Measurements from ENCODE around the gene CDH23. TPM values are rescaled to one million over a fixed set of nuclear protein-coding genes. Genes with fewer than 3 reads are reported as not detected.

Gene CDH23
- total RNA-seq, 4 donors from 2014 or later: 0.72 to 4.1 (median 2.2) TPM

DNA sequence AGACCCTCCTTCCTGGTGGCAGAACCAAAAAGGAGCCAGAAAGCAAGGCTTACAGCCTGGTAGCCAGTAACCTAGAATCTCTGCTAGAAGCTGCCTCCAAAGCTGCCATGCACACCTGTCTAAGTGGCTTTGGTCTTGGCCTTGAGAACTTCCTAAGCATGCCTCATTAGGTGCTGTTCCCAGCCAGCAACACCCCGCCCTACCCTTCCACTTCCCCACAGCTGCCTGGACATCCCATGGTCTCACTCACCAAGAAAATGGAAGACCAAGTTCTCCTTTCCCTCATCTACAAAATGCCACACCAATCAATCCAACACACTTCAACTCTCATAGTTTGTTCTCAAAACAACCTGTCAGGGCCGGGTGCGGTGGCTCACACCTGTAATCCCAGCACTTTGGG is 450.1 kb downstream of the CDH23 start:
- Histone ChIP-seq H3K4me1 (peaks cover 79% of the 10 kb centered on the region), H3K36me3 (no peaks in the 10 kb centered on the region), H3K9me3 (no peaks in the 10 kb centered on the region), H3K27ac (no peak overlapping the region), H3K4me3 (no peak overlapping the region), H3K27me3 (no peaks in the 10 kb centered on the region)
- DNase-seq (ENCODE audit: low spot score in 2 of 2): peak in 1 of 2 donors; percentile 50
- TF ChIP-seq CTCF (IDR thresholded peaks at IDR 0.05): no peak
- TF ChIP-seq EP300 (IDR thresholded peaks at IDR 0.05): no peak
- TF ChIP-seq POLR2AphosphoS5 (IDR thresholded peaks at IDR 0.05): no peak
- no peak for TF ChIP-seq POLR2A (IDR thresholded peaks at IDR 0.05)
- WGBS: 82% methylated on average over 3 of the region's 3 CpGs

DNA sequence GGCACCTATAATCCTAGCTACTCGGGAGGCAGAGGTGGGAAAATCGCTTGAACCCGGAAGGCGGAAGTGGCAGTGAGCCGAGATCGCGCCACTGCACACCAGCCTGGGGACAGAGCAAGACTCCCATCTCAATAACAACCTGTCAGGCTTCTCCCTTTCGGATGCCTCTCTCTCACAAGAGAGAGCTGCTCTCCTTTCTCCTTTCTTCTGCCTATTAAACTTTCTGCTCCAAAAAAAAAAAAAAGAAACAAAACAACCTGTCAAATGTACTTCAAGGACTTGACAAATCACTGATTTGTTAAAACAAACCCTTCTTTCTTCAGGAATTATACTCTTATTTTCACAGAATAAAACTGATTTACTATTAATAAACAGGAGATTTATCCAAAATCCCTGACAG is 450.7 kb downstream of the CDH23 start:
- H3K4me1 ChIP-seq: peaks cover 75% of the 10 kb centered on the region
- H3K9me3 ChIP-seq: no peaks in the 10 kb centered on the region
- no peaks in the 10 kb centered on the region for H3K27me3 ChIP-seq
- H3K27ac ChIP-seq: no peak overlapping the region
- H3K4me3 ChIP-seq: no peak overlapping the region
- WGBS: 93% methylated on average over 8 of the region's 8 CpGs
- TF ChIP-seq CTCF (IDR thresholded peaks at IDR 0.05) (no peak), EP300 (IDR thresholded peaks at IDR 0.05) (no peak), POLR2A (IDR thresholded peaks at IDR 0.05) (no peak), POLR2AphosphoS5 (IDR thresholded peaks at IDR 0.05) (no peak)
- DNase-seq (ENCODE audit: low spot score in 2 of 2): no peak
- no peaks in the 10 kb centered on the region for H3K36me3 ChIP-seq

- no peaks in the 10 kb centered on the region for H3K9me3 ChIP-seq
- peak overlapping the region; percentile 100 for H3K4me3 ChIP-seq
- H3K27me3 ChIP-seq: no peaks in the 10 kb centered on the region
- 81% methylated on average over 11 of the region's 11 CpGs for WGBS
- TF ChIP-seq CTCF (IDR thresholded peaks at IDR 0.05) (no peak), EP300 (IDR thresholded peaks at IDR 0.05) (no peak), POLR2A (IDR thresholded peaks at IDR 0.05) (no peak)
- H3K4me1 ChIP-seq: peaks cover 63% of the 10 kb centered on the region
- DNase-seq (ENCODE audit: low spot score in 2 of 2): peak in 1 of 2 donors; percentile 13
- H3K36me3 ChIP-seq: no peaks in the 10 kb centered on the region
- H3K27ac ChIP-seq: no peak overlapping the region
These were observed 451.9 kb downstream of the CDH23 start for GRCh38 chr10:71848325-71849275.

DNA sequence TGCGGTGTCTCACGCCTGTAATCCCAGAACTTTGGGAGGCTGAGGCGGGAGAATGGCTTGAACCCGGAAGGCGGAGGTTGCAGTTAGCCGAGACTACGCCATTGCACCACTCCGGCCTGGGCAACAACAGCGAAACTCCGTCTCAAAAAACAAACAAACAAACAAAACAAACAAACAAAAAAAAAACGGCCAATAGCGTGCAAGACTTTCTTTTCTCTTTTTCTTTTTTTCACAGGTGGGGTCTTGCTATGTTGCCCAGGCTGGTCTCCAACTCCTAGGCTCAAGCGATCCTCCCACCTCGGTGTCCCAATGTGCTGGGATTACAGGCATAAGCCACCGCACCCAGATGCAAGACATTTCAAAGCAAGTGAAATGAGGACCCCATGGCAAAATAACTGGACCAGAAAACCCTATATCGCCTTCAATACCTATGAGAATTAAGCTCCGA is 452.8 kb downstream of the CDH23 start:
- no peaks in the 10 kb centered on the region for H3K27me3 ChIP-seq
- no peak for DNase-seq (ENCODE audit: low spot score in 2 of 2)
- no peak for TF ChIP-seq POLR2A (IDR thresholded peaks at IDR 0.05)
- no peak for TF ChIP-seq POLR2AphosphoS5 (IDR thresholded peaks at IDR 0.05)
- TF ChIP-seq CTCF (IDR thresholded peaks at IDR 0.05): no peak
- TF ChIP-seq EP300 (IDR thresholded peaks at IDR 0.05): no peak
- no peaks in the 10 kb centered on the region for H3K36me3 ChIP-seq
- 91% methylated on average over 17 of the region's 17 CpGs for WGBS
- no peak overlapping the region for H3K27ac ChIP-seq
- H3K9me3 ChIP-seq: no peaks in the 10 kb centered on the region
- peaks cover 55% of the 10 kb centered on the region for H3K4me1 ChIP-seq
- H3K4me3 ChIP-seq: peak overlapping the region; percentile 100

DNA sequence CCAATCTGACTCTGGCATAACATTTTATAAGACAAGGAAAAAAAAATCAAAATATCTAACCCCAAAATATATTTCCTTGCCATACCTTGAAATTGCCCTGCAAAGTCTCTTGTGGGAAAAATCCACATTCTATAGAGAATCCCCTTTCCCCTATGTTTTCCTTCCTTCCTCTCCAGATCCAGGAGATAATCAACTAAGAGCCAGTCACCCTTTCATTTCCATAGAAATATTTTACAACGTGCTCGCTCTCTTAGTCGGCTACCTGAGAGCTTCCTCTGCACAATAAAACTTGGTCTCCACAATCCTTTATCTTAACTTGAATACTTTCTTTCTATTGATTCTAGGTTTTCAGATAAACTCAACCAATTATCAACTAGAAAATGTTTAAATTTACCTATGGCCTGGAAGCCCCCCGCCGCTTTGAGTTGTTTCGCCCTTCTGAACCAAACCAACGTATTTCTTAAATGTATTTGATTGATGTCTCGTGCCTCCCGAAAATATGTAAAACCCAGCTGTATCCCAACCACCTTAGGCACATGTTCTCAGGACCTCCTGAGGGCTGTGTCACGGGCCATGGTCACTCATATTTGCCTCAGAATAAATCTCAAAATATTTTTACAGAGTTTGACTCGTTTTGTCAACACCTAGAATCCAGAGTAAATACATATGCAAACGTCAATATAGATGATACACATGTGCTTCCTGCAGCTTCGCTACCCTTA is 453.5 kb downstream of the CDH23 start:
- Histone ChIP-seq H3K4me3 (peak overlapping the region; percentile 100), H3K9me3 (no peaks in the 10 kb centered on the region), H3K27me3 (no peaks in the 10 kb centered on the region), H3K36me3 (no peaks in the 10 kb centered on the region), H3K27ac (peak overlapping the region; percentile 98), H3K4me1 (peaks cover 49% of the 10 kb centered on the region)
- no peak for DNase-seq (ENCODE audit: low spot score in 2 of 2)
- TF ChIP-seq CTCF (IDR thresholded peaks at IDR 0.05) (no peak), POLR2A (IDR thresholded peaks at IDR 0.05) (no peak), POLR2AphosphoS5 (IDR thresholded peaks at IDR 0.05) (no peak), EP300 (IDR thresholded peaks at IDR 0.05) (no peak)
- 2% methylated on average over 13 of the region's 13 CpGs for WGBS

All from suprapubic skin (tissue), 4 donors.